ENCODE data around the gene WDR48.
"Not testable (repeated sequence)": the region's sequence is repeated elsewhere in the genome, so short reads cannot be mapped to it uniquely, and the experiment has no call there.

The WDR48 gene

GRCh38 chr3:39051649-39052561, at the start of gene WDR48, which contains the start of gene SCN11A:
TSS of gene WDR48 (plus strand) at chr3:39052016. CDS start at chr3:39052026, 10 bp downstream.
TSS of gene SCN11A (minus strand) at chr3:39051944. CDS start at chr3:38950362, 101,582 bp downstream.
- DNase-seq, result peak; percentile 92 to 93

- no peak for DNase-seq
Observed at GRCh38 chr3:39005295-39005694, 46.5 kb upstream of the WDR48 start.

GRCh38 chr3:39011191-39011736, 40.6 kb upstream of the WDR48 start:
- no peak for DNase-seq

GRCh38 chr3:39013289-39013688, 38.5 kb upstream of the WDR48 start:
- no peak for DNase-seq

GRCh38 chr3:39013921-39014509, 37.8 kb upstream of the WDR48 start:
- no peak for DNase-seq

- no peak for DNase-seq
Observed at GRCh38 chr3:39015418-39015817, 36.4 kb upstream of the WDR48 start.

GRCh38 chr3:39019299-39019698, 32.5 kb upstream of the WDR48 start:
- DNase-seq, result no peak

GRCh38 chr3:39021029-39021428, 30.8 kb upstream of the WDR48 start:
- no peak for DNase-seq

- no peak for DNase-seq
Observed at GRCh38 chr3:39021465-39022285, 30.1 kb upstream of the WDR48 start.

GRCh38 chr3:39022286-39022630, 29.6 kb upstream of the WDR48 start:
- DNase-seq, result no peak

GRCh38 chr3:39024497-39024896, 27.3 kb upstream of the WDR48 start:
- no peak for DNase-seq

GRCh38 chr3:39025222-39025970, 26.4 kb upstream of the WDR48 start:
- DNase-seq, result no peak

- no peak for DNase-seq
Observed at GRCh38 chr3:39028546-39028945, 23.3 kb upstream of the WDR48 start.

- no peak for DNase-seq
Observed at GRCh38 chr3:39029556-39029955, 22.3 kb upstream of the WDR48 start.

- DNase-seq, result no peak
Observed at GRCh38 chr3:39038165-39038564, 13.7 kb upstream of the WDR48 start.

- DNase-seq, result no peak
Observed at GRCh38 chr3:39050029-39050428, 1.8 kb upstream of the WDR48 start.

- no peak for DNase-seq
Observed at GRCh38 chr3:39052583-39052982, 767 bp downstream of the WDR48 start.

- no peak for DNase-seq
Observed at GRCh38 chr3:39053696-39054095, 1.9 kb downstream of the WDR48 start.

GRCh38 chr3:39056151-39056550, 4.3 kb downstream of the WDR48 start:
- DNase-seq, result no peak

- not testable (repeated sequence) for DNase-seq
Observed at GRCh38 chr3:39061228-39061627, 9.4 kb downstream of the WDR48 start.

GRCh38 chr3:39062180-39062579, 10.4 kb downstream of the WDR48 start:
- no peak for DNase-seq

GRCh38 chr3:39063143-39063542, 11.3 kb downstream of the WDR48 start:
- no peak for DNase-seq
